SK-N-SH (cell line): Measurements from ENCODE around the gene ZNF532. TPM values are rescaled to one million over a fixed set of nuclear protein-coding genes. Genes with fewer than 3 reads are reported as not detected.

Source experiments
- CTCF ChIA-PET: fragments of 300-600, 350-600 bp; formaldehyde crosslinking; extraction: SDS; loops from one replicate; lab custom pipeline; 2021; lab: Yijun Ruan, JAX
- POLR2A ChIA-PET: fragments of 350-600 bp; sonication (Branson Sonifier 250); formaldehyde crosslinking; extraction: SDS; loops from one replicate; lab custom pipeline; 2020; ENCODE audit warnings: antibody characterized with exemption, inconsistent platforms; lab: Yijun Ruan, JAX
- DNase-seq: peaks from one replicate; pipeline ENCODE4 v3.0.0; 2012
- H2AFZ ChIP-seq: fragments of 200-600 bp; sonication (generic); 2 replicates; pipeline ENCODE4 v1.8.1; 2016; ENCODE audit warnings: antibody characterized with exemption, mild to moderate bottlenecking, low read depth
- H3F3A ChIP-seq: fragments of 200-600 bp; sonication (generic); replicated peaks from 2 replicates; pipeline ENCODE3; 2016; ENCODE audit warnings: antibody characterized with exemption, mild to moderate bottlenecking; ENCODE audit not compliant: insufficient read depth
- H3K27ac ChIP-seq, 2 experiments: fragments of 200-500 bp in 1 of 2; fragments of 200-600 bp in 1 of 2; sonication (Bioruptor generic) in 1 of 2; sonication (generic), shearing (Covaris generic) in 1 of 2; 2 replicates each; pipeline versions ENCODE4 v1.5.1 to v1.6.1; 2014 to 2016; ENCODE audit warnings: low read depth in 2 of 2, inconsistent platforms in 1 of 2, low read length in 1 of 2, mild to moderate bottlenecking in 1 of 2, mixed read lengths in 1 of 2
- H3K27me3 ChIP-seq: fragments of 200-600 bp; sonication (generic), shearing (Covaris generic); 2 replicates; pipeline ENCODE4 v1.6.1; 2016; ENCODE audit warnings: mixed run types; ENCODE audit not compliant: insufficient read depth
- H3K36me3 ChIP-seq, 2 experiments: fragments of 200-500 bp in 1 of 2; fragments of 200-600 bp in 1 of 2; sonication (Bioruptor generic) in 1 of 2; sonication (generic) in 1 of 2; replicated peaks in 1 of 2; 2 replicates each; pipeline versions ENCODE3 to v1.5.1; 2014 to 2016; ENCODE audit warnings: low read length in 1 of 2, mild to moderate bottlenecking in 1 of 2; ENCODE audit not compliant: insufficient read depth in 2 of 2, control insufficient read depth in 1 of 2
- H3K4me1 ChIP-seq, 2 experiments: fragments of 200-500 bp in 1 of 2; fragments of 200-600 bp in 1 of 2; sonication (Bioruptor generic) in 1 of 2; sonication (generic), shearing (Covaris generic) in 1 of 2; 2 replicates each; pipeline versions ENCODE4 v1.5.1 to v1.6.1; 2014 to 2016; ENCODE audit warnings: low read depth in 1 of 2, low read length in 1 of 2, mixed run types in 1 of 2; ENCODE audit not compliant: insufficient read depth in 2 of 2, control insufficient read depth in 1 of 2
- H3K4me2 ChIP-seq: fragments of 200-600 bp; sonication (generic), shearing (Covaris generic); 2 replicates; pipeline ENCODE4 v1.6.1; 2017; ENCODE audit warnings: mixed run types
- H3K4me3 ChIP-seq, 2 experiments: fragments of 200-500 bp in 1 of 2; fragments of 200-600 bp in 1 of 2; sonication (Bioruptor generic) in 1 of 2; sonication (generic), shearing (Covaris generic) in 1 of 2; 2 replicates each; pipeline versions ENCODE4 v1.5.1 to v1.8.1; 2014 to 2016; ENCODE audit warnings: low read depth in 2 of 2, inconsistent platforms in 1 of 2, low read length in 1 of 2, mild to moderate bottlenecking in 1 of 2, mixed read lengths in 1 of 2, moderate library complexity in 1 of 2
- H3K79me2 ChIP-seq: fragments of 200-600 bp; sonication (generic); 2 replicates; pipeline ENCODE4 v1.8.1; 2017; ENCODE audit warnings: mild to moderate bottlenecking; ENCODE audit not compliant: insufficient read depth
- H3K9ac ChIP-seq: fragments of 200-600 bp; sonication (generic); 2 replicates; pipeline ENCODE4 v1.6.1; 2017; ENCODE audit warnings: mixed run types
- H3K9me2 ChIP-seq: fragments of 200-600 bp; sonication (generic); 2 replicates; pipeline ENCODE4 v1.6.1; 2017; ENCODE audit warnings: mixed run types
- H3K9me3 ChIP-seq: fragments of 200-600 bp; sonication (generic); 2 replicates; pipeline ENCODE4 v1.6.1; 2017; ENCODE audit warnings: mixed run types, mild to moderate bottlenecking, moderate library complexity
- H4K20me1 ChIP-seq: fragments of 200-600 bp; sonication (generic); 2 replicates; pipeline ENCODE4 v1.6.1; 2017; ENCODE audit warnings: mild to moderate bottlenecking, mixed run types; ENCODE audit not compliant: insufficient read depth
- ELF1 ChIP-seq: IDR thresholded peaks from 2 replicates; pipeline ENCODE4 v1.4.0; 2012
- EZH2phosphoT487 ChIP-seq: fragments of 200-600 bp; sonication (generic); IDR thresholded peaks from 2 replicates; pipeline ENCODE4 v1.6.1; 2017; ENCODE audit warnings: low read depth, mixed run types, mild to moderate bottlenecking, antibody characterized with exemption, moderate library complexity, borderline replicate concordance
- FOXJ3 ChIP-seq: sonication (generic); formaldehyde crosslinking; IDR thresholded peaks from 2 replicates; pipeline ENCODE4 v1.5.1; 2020; ENCODE audit warnings: mild to moderate bottlenecking, missing genetic modification reagents
- GABPA ChIP-seq: IDR thresholded peaks from 2 replicates; pipeline ENCODE4 v1.4.0; 2012; ENCODE audit warnings: low read depth, mild to moderate bottlenecking
- JUND ChIP-seq: IDR thresholded peaks from 2 replicates; pipeline ENCODE4 v1.4.0; 2012
- MXI1 ChIP-seq: IDR thresholded peaks from 2 replicates; pipeline ENCODE4 v1.6.1; 2012; ENCODE audit warnings: mild to moderate bottlenecking, low read depth, low read length, improper control_type of control experiment
- RFX5 ChIP-seq: IDR thresholded peaks from 2 replicates; pipeline ENCODE4 v1.6.1; 2012; ENCODE audit warnings: mild to moderate bottlenecking, improper control_type of control experiment, low read length
- SMC3 ChIP-seq: IDR thresholded peaks from 2 replicates; pipeline ENCODE4 v1.6.1; 2012; ENCODE audit warnings: low read depth, low read length, improper control_type of control experiment
- TCF12 ChIP-seq: IDR thresholded peaks from 2 replicates; pipeline ENCODE4 v1.4.0; 2012
- TEAD4 ChIP-seq: IDR thresholded peaks from 2 replicates; pipeline ENCODE4 v1.4.0; 2012; ENCODE audit warnings: mild to moderate bottlenecking, borderline replicate concordance; ENCODE audit not compliant: insufficient read depth
- WGBS: methylation state at CpG from one replicate; pipeline ENCODE4 v1.1.6; 2017; ENCODE audit warnings: low lambda C conversion rate; 5-methylcytosine and 5-hydroxymethylcytosine counted together
- polyA plus RNA-seq, 3 experiments: library from polyadenylated mRNA; depleted of rRNA; stranded (reverse); fragments of >200 nt; gene quantifications; 2 replicates each; pipeline ENCODE4 v1.2.3, GENCODE V29; 2012
- TF ChIP-seq, protein P1 (sequence below): IDR thresholded peaks from 2 replicates; pipeline ENCODE4; 2012
- TF ChIP-seq, protein P2 (sequence below): fragments of 150-350 bp; IDR thresholded peaks from 2 replicates; pipeline ENCODE4 v1.6.1; 2017; ENCODE audit warnings: antibody characterized with exemption, low read length, low read depth, borderline replicate concordance
- TF ChIP-seq, protein P3 (sequence below): fragments of 200-600 bp; sonication (generic); IDR thresholded peaks from 2 replicates; pipeline ENCODE4 v1.6.1; 2017; ENCODE audit warnings: antibody characterized with exemption, mild to moderate bottlenecking, moderate library complexity
- TF ChIP-seq, protein P4 (sequence below): IDR thresholded peaks from 2 replicates; pipeline ENCODE4 v1.4.0; 2012; ENCODE audit warnings: low read depth, borderline replicate concordance
- TF ChIP-seq, protein P5 (sequence below): fragments of 150-350 bp; IDR thresholded peaks from 2 replicates; pipeline ENCODE4 v1.6.1; 2016; ENCODE audit warnings: mild to moderate bottlenecking, low read depth, low read length
- TF ChIP-seq, protein P6 (sequence below): IDR thresholded peaks from 2 replicates; pipeline ENCODE4 v1.4.0; 2012; ENCODE audit warnings: low read depth, borderline replicate concordance
- TF ChIP-seq, protein P7 (sequence below): IDR thresholded peaks from 2 replicates; pipeline ENCODE4 v1.4.0; 2012; ENCODE audit warnings: low read depth

The ZNF532 gene
- polyA plus RNA-seq, 1 of the 3 experiments (the other 2 are of a cell fraction): 34.7 TPM

DNA sequence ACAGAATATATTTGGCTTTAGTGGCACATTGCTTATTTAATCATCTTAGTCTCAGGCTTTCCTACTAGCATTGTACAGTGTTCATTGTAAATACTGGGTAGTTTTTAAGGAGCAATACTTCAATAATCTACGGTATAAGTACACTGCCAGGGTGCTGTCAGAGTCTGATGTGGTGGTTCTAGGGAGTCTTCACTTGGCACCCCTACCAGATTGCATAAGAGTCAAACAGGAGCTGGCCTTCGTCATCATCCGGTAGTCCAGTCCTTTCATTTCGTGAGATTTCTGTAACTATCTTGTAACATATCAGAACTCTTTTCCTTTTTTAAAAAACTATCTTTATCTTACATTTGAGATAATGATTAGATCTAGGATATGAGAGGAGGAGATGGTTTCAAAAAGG is 91.1 kb downstream of the ZNF532 start:
- CTCF ChIA-PET: no interaction called here

DNA sequence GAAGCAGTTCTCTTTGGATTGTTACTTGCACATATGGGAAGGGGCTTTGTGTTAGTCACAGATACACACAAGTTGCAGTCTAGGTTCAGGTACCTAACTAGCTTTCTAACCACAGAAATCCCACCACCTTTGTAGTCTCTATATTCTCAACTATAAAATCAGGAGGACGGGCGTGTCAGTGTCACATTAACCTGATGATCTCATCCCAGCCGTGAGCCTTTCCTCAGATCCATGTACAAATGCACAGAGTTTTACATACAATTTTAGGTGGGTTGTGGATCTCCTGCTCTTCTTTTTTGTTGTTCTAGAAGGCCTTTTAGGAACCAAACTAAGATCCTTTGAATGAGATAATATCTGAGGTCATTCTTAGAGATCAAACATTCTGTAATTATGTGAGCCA is 94.0 kb downstream of the ZNF532 start:
- DNase-seq: no peak
- TF ChIP-seq, protein P1, sequence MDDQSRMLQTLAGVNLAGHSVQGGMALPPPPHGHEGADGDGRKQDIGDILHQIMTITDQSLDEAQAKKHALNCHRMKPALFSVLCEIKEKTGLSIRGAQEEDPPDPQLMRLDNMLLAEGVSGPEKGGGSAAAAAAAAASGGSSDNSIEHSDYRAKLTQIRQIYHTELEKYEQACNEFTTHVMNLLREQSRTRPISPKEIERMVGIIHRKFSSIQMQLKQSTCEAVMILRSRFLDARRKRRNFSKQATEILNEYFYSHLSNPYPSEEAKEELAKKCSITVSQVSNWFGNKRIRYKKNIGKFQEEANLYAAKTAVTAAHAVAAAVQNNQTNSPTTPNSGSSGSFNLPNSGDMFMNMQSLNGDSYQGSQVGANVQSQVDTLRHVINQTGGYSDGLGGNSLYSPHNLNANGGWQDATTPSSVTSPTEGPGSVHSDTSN: no peak
- TF ChIP-seq, protein P2, sequence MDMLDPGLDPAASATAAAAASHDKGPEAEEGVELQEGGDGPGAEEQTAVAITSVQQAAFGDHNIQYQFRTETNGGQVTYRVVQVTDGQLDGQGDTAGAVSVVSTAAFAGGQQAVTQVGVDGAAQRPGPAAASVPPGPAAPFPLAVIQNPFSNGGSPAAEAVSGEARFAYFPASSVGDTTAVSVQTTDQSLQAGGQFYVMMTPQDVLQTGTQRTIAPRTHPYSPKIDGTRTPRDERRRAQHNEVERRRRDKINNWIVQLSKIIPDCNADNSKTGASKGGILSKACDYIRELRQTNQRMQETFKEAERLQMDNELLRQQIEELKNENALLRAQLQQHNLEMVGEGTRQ: no peak
- no peak for TF ChIP-seq TEAD4
- no peak for TF ChIP-seq GABPA
- no peak for TF ChIP-seq EZH2phosphoT487
- TF ChIP-seq, protein P3, sequence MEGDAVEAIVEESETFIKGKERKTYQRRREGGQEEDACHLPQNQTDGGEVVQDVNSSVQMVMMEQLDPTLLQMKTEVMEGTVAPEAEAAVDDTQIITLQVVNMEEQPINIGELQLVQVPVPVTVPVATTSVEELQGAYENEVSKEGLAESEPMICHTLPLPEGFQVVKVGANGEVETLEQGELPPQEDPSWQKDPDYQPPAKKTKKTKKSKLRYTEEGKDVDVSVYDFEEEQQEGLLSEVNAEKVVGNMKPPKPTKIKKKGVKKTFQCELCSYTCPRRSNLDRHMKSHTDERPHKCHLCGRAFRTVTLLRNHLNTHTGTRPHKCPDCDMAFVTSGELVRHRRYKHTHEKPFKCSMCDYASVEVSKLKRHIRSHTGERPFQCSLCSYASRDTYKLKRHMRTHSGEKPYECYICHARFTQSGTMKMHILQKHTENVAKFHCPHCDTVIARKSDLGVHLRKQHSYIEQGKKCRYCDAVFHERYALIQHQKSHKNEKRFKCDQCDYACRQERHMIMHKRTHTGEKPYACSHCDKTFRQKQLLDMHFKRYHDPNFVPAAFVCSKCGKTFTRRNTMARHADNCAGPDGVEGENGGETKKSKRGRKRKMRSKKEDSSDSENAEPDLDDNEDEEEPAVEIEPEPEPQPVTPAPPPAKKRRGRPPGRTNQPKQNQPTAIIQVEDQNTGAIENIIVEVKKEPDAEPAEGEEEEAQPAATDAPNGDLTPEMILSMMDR: no peak
- TF ChIP-seq, protein P4, sequence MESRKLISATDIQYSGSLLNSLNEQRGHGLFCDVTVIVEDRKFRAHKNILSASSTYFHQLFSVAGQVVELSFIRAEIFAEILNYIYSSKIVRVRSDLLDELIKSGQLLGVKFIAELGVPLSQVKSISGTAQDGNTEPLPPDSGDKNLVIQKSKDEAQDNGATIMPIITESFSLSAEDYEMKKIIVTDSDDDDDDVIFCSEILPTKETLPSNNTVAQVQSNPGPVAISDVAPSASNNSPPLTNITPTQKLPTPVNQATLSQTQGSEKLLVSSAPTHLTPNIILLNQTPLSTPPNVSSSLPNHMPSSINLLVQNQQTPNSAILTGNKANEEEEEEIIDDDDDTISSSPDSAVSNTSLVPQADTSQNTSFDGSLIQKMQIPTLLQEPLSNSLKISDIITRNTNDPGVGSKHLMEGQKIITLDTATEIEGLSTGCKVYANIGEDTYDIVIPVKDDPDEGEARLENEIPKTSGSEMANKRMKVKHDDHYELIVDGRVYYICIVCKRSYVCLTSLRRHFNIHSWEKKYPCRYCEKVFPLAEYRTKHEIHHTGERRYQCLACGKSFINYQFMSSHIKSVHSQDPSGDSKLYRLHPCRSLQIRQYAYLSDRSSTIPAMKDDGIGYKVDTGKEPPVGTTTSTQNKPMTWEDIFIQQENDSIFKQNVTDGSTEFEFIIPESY: no peak

More for the DNA sequence above, 91.1 kb downstream of the ZNF532 start:
- 96% methylated on average over 4 of the region's 4 CpGs for whole genome bisulfite sequencing
- H3K4me2 ChIP-seq: no peak overlapping the region
- POLR2A ChIA-PET: no interaction called here
- H3K36me3 ChIP-seq: peaks cover 27 to 45% of the 10 kb centered on the region in 2 experiments
- H3K4me1 ChIP-seq: peaks cover 5 to 8% of the 10 kb centered on the region in 2 experiments; a peak in 3 of 4 replicates
- H4K20me1 ChIP-seq: no peaks in the 10 kb centered on the region
- no peaks in the 10 kb centered on the region for H3K79me2 ChIP-seq
- H3F3A ChIP-seq: no peaks in the 10 kb centered on the region
- H2AFZ ChIP-seq: no peak overlapping the region
- no peak overlapping the region for H3K9ac ChIP-seq
- H3K9me2 ChIP-seq: no peaks in the 10 kb centered on the region
- H3K9me3 ChIP-seq: no peaks in the 10 kb centered on the region
- TF ChIP-seq, protein P5, sequence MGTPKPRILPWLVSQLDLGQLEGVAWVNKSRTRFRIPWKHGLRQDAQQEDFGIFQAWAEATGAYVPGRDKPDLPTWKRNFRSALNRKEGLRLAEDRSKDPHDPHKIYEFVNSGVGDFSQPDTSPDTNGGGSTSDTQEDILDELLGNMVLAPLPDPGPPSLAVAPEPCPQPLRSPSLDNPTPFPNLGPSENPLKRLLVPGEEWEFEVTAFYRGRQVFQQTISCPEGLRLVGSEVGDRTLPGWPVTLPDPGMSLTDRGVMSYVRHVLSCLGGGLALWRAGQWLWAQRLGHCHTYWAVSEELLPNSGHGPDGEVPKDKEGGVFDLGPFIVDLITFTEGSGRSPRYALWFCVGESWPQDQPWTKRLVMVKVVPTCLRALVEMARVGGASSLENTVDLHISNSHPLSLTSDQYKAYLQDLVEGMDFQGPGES: no peak
- TF ChIP-seq ELF1 (no peak), TCF12 (no peak), EZH2phosphoT487 (no peak), SMC3 (no peak), GABPA (no peak), RFX5 (no peak), MXI1 (no peak), JUND (no peak), FOXJ3 (CRISPR knock-in tag) (no peak)
- TF ChIP-seq, protein P6, sequence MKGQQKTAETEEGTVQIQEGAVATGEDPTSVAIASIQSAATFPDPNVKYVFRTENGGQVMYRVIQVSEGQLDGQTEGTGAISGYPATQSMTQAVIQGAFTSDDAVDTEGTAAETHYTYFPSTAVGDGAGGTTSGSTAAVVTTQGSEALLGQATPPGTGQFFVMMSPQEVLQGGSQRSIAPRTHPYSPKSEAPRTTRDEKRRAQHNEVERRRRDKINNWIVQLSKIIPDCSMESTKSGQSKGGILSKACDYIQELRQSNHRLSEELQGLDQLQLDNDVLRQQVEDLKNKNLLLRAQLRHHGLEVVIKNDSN: no peak
- TF ChIP-seq, protein P7, sequence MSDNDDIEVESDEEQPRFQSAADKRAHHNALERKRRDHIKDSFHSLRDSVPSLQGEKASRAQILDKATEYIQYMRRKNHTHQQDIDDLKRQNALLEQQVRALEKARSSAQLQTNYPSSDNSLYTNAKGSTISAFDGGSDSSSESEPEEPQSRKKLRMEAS: no peak
- TF ChIP-seq, protein P1: no peak
- TF ChIP-seq, all 33 proteins: peak for 0
- no peak for DNase-seq
- Histone ChIP-seq H3K27me3 (no peaks in the 10 kb centered on the region), H3K27ac (no peak overlapping the region), H3K4me3 (no peak overlapping the region)

More for the DNA sequence above, 94.0 kb downstream of the ZNF532 start:
- Histone ChIP-seq H3K4me2 (no peak overlapping the region), H3K4me1 (peaks cover 3 to 6% of the 10 kb centered on the region in 2 experiments; a peak in 3 of 4 replicates), H3K9me2 (no peaks in the 10 kb centered on the region), H2AFZ (no peak overlapping the region), H3K4me3 (no peak overlapping the region), H4K20me1 (no peaks in the 10 kb centered on the region), H3K27ac (no peak overlapping the region), H3K9ac (no peak overlapping the region), H3K27me3 (no peaks in the 10 kb centered on the region), H3F3A (peaks cover 8% of the 10 kb centered on the region), H3K79me2 (no peaks in the 10 kb centered on the region), H3K36me3 (peaks cover 27 to 46% of the 10 kb centered on the region in 2 experiments), H3K9me3 (no peaks in the 10 kb centered on the region)
- ChIA-PET CTCF (interaction anchor here (2.4 kb wide), 1 partner anchor 112 kb away, joined by 7 read pairs; no protein-coding TSS in a partner anchor), POLR2A (no interaction called here)
- WGBS: 94% methylated on average over 3 of the region's 3 CpGs
